HTR-8/SVneo (cell line): ENCODE results near the gene RNU5D-1.

ENCODE experiments used
- DNase-seq: peaks from one replicate; pipeline ENCODE4 v3.0.0; 2011; ENCODE audit warnings: low spot score, mixed read lengths; ENCODE audit not compliant: insufficient read length
- FAIRE-seq: peaks from 2 replicates; lab custom pipeline; 2011; peaks lifted over from hg19 to GRCh38; lab: Jason Lieb, UNC

Gene RNU5D-1

DNA sequence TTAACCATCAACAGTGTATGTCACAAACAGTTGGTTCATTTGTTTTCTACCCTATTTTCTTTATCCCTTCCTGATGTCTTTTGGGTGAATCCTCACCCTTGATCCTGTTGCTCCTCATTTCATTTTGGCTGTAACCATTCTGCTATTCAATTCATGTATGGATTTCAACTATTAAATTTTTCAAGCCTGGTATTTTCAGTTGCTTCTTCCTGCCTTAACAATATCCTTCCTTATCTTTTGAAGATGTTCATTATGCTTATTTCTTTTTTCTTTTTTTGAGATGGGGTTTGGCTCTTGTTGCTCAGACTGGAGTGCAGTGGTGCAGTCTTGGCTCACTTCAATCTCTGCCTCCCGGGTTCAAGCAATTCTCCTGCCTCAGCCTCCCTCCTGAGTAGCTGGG, 2.8 kb upstream of the RNU5D-1 start:
- FAIRE-seq, result no peak
- DNase-seq, result no peak

DNA sequence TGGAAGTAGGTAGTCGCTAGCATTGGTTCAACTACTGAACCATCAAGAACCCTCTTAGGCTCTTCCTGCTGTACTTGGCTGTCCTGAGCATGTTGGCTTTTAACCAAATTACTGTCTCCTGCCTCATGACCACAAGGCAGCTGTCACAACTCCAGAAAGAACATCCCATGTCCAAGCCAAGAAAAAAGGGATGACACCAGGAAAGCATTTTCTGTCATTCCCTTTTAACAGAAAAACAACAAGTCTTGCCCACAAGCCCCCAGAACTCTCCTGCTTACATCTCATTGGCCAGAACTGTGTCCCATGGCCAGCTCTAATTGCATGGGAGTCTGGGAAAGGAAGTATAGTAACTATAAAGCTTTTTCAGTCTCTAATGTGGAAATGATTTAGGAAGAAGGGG, 2.4 kb upstream of the RNU5D-1 start:
- no peak for DNase-seq

DNA sequence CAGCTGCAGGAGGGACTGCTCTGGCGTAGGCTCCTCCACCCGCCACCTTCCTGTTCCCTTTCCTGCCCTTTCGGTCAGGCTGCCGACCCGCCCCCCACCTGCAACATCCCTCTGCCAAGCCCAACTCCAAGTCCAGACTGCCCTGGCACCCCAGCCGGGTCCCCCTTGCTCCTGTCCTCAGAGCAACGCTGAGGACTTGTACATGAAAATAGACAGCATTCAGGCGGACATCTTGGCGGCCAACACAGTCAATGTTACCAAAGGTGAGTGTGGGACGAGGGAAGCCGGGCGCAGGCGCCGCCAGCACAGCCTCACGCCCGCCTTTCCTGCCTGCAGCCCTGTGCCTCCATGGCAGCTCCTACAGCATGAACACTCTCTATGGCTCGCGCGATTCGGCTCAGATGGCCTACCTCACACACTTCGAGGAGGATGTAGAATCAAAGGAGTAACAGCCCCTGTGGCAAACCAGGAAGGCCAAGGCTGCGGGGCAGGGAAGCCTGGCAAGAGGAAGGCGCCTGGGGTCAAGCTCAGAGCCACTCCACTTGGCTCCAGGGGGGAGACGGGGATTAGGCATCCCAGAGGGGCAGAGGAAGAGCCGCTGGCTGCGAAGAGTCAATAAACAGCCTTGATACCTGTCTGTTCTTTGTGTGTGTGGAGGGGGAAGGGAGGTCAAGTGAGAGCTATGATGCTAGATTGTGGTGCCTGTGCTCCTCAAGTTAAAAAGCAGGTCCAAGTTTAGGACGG, 5.8 kb downstream of the RNU5D-1 start:
- no peak for FAIRE-seq
- no peak for DNase-seq

More for the DNA sequence above, 2.4 kb upstream of the RNU5D-1 start:
- FAIRE-seq, result no peak

DNA sequence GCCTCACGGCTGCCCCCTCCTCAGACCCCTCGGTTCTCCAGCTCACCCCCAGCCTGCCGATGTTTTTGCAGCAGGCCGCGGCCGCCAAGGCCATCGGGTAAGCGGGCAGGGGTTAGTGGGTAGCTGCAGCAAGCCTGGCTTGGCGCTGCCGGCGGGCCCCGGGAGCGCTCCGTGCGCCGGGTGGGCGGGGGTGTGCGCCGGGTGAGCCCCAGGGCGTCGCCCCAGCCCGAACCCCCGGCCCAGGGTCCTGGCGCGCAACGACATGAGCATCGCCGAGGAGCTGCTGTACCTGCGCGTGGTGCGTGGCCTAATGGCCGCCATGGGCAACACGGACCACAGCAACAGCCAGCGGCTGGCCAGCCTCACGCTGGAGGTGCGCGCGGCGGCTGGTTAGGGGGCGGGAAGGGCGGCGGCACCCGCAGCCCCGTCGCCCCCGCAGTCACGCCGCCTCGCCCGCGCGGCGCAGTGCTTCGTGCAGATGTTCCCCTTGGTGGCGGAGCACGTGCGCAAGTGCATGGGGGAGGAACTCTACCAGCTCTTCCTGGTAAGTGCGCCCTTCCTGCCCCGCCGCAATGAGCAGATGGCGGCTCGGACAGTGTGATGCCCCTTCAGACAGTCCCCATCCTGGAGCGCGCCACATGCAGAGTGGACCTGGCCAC, 6.5 kb downstream of the RNU5D-1 start:
- DNase-seq (no peak), FAIRE-seq (no peak)

DNA sequence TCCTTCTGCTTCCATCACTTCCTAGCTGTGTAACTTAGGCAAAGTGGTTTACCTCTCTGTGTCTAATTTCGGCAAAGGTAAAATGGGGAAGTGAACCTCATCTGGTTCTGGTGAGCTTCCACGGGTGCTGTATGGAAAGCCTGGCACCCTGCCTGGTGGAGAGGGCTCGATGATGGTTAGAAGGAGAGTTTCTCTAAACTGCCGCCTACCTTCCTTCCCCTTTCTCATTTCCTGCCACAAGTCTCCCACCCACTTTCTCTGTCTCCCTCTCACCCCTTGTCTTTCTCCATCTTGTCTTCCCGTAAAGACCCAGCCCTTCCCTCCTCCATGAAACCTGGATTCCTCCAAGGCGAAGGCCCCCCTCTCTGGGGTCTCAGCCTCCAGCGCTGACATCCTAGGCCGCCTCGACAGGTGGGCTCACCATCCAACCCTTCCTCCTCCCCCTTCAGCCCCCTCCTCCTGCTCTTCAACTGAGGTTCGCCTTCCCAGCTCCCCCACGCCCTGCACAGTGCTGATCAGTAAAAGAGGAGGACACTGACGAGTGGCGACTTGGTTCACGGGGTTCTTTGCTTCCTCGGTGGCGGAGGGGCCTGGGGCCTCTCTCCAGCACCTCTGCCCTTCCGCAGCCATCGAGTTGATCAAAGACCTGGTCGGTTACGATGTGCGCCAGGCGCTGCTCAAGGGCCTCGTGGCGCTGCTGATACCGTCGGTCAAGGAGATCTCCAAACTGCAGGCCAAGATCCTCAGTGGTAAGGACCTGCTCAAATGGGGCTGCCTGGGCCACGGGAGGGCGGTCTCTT, 7.3 kb downstream of the RNU5D-1 start:
- FAIRE-seq (no peak), DNase-seq (no peak)

DNA sequence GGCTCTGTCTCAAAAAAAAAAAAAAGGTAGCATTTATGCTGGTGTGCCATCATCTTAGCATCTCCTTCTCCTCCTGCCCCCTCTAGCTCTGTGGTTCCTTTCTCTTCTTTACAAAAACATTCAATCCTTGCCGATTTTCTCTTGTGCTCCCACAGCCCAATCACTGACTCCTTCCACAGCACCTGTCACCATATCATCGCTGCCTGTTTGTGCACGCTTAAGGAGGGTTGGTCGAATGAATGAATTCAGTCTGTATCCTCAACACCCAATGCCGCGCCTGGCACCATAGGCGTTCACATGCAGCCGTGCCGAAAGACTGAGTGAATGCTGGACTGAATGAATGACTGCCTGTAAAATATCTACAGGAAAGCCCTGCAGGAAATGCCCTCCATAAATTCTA, 7.9 kb downstream of the RNU5D-1 start:
- no peak for DNase-seq
- FAIRE-seq, result no peak

DNA sequence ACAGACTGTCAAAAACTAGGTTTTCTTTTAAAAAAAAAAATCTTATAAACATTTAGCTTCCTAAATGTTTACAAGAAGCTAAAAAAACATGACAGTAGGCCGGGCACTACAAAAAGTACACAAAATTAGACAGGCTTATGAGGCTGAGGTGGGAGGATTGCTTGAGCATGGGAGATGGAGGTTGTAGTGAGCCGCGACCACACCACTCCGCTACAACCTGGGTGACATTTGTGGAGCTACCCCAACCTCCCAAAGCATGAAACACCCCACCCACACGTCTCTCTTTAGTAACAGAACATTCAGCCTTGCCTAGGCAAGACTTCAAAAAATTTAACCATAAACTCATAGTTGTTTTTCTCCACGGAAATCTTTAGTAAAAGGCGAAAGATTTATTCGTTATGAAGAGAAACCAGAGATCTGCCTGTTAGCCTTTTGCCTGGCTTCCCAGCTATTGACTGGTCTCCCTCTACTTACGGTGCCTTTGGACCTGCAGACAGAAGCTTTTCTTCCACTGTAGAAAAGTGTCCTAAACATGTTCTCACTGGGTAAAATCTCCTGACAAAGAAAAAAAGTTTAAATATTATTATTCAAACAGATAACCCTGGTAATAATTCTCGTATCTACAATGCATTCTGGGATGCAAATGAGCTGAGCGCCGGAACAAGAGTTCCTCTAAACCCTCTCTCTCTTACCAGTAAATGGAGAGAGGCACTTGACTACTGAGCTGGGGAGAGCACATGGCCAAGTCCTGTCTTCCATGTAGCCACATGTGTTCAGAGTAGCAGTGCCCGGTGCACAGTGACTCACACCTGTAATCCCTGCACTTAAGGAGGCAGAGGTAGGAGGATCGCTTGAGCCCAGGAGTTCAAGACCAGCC, 9.2 kb downstream of the RNU5D-1 start:
- FAIRE-seq (no peak), DNase-seq (peak; percentile 53)

DNA sequence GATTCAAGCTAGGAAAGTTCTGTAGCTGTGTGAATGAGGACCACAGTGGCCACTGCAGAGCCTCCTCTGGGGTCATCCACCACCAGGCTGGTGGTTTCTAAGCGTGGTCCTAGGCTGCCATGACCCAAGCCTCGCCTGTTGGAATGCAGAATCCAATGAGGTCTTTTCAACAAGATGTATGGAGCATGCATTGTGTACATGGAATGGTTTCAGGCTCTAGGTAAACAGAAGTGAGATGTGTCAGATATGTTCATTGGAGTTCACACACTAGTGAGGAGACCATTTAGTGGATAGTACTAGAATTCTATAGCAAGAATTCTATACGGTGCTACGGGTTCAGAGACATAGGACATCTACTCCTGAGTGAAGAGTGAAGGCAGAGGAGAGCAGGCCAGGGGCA, 10.7 kb downstream of the RNU5D-1 start:
- DNase-seq (no peak), FAIRE-seq (no peak)

DNA sequence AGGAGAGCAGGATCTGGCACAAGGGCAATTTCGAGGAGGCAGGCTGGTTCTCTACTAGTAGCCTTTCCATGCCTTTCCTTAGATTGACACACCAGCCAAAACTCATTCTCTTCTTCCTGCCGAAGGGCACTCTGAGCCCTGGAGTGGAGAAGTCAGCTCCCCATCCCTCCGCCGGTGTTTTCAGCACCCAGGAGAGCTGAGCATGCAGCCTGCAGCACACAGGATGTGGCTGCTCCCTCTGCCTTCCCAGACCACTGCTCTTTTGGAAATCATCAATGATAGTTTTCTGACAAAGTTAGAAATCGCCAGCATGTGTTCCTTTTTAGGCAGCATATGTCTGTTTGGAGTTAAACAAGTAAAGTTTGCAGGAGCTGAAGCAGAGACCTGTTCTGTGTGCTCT, 11.7 kb downstream of the RNU5D-1 start:
- DNase-seq (no peak), FAIRE-seq (no peak)

DNA sequence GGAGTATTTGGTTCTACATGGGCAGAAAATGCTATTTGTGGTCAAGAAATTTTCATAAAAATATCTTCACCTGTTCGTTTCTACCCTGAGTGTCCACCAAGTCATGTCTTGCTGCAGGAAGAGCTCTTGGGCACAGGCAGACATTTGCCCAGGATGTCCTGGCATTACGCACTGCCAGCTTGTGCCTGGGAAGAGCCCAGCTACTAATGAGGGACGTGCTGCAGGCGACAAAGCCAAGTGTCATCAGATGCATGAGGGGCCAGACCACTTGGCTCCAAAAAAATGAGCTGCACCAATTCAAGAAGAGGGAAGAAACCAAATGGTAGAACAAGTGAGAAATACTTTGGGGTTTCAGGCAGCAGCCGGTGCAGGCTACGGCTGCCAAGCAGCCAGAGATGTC, 12.9 kb downstream of the RNU5D-1 start:
- no peak for FAIRE-seq
- no peak for DNase-seq

DNA sequence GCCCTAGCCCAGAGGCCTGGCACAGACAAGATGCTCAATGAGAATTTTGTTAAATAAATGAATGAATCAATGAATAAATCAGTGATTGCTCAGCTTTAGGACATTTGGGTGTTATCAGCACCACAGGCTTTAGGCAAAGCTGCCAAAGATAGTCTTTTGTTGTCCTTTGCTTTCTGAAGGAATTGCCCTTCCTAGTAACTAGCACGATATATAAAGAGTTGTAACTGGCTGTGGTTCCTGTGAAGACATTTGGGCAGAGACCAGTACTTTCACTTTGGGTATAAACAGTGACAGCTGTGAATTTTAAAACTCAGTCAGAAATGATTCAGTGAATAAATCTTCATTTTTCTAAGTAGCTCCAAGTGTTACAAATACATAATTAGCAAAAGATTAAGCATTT, 13.3 kb downstream of the RNU5D-1 start:
- no peak for FAIRE-seq
- no peak for DNase-seq

DNA sequence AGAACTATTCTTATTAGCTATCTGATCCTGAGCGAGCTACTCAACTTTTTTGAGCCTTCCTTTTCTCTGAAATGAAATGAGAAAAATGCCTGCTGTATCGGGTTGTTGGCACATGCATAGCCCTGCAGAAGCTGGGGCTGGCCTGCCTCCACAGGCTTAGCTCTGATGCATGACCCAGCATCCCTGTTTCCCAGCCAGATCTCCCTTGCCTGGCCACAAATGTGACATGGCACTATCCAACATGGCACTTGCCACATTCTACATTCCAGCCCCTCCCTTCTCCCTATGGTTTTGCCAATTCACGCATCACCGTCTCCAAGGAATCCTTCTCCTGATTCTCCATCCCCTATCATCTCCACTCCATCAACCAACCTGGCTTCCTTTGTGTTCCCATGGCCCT, 13.8 kb downstream of the RNU5D-1 start:
- DNase-seq (no peak), FAIRE-seq (no peak)

DNA sequence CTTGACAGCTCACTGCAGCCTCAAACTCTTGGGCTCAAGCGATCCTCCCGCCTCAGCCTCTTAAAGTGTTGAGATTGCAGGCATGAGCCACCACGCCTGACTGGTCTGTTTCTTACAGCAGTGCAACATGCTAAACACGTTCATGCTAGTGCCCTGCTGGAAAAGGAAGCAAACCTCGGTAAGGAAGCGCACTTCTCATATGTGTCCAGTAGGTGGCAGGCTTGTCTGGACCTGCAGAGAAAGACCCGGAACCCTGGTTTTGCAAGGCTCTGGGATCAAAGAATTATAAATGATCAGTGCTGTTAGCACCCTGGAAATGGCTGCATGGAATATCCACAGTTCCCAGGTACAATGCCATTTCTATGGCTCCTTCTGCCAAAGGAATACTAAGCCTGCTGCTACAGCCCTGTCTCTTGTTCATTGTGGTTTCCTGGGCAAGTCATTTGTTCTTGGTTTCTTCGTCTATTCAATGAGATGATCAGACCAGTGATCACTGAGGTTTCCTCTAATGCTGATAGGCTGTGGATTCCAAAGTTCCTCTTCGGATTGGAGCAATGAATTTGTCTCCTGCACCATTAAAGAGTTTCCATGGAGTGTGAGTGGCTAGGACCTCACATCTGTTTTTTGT, 15.9 kb downstream of the RNU5D-1 start:
- DNase-seq (peak; percentile 80), FAIRE-seq (peak; percentile 87)

DNA sequence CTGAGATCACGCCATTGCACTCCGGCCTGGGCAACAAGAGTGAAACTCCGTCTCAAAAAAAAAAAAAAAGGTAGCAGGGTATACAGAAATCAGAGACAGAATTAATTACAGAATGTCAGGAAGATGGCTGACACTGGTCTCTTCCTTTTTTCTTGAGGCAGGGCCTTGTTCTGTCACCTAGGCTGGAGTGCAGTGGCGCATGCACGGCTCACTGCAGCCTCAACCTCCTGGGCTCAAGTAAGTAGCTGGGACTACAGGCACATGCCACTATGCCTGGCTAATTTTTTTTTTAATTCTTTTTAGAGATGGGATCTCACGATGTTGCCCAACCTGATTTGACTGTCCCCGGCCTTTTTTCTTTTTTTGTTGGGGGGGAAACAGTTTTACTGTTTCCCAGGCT, 16.4 kb downstream of the RNU5D-1 start:
- DNase-seq (no peak), FAIRE-seq (no peak)

DNA sequence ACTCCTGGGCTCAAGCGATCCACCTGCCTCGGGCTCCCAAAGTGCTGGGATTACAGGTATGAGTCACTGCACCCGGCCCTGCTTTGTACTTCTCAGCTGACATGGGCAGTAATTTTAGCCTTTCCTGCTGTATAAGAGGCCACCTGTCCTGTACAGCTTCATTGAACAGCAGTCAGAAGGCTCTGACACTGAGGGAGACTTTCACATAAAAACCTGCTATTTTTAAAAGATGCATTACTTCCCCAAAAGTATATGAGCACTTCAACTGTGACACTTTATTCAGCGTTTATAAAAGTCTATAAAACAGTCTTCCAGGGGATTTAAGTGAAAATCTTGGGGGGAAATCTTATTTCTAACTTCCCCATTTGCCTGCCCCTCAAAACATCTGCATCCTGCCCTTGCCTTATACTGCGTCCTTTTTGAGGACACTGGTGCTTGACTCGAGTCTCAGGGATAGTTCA, 17.6 kb downstream of the RNU5D-1 start:
- DNase-seq, result no peak
- FAIRE-seq, result no peak

DNA sequence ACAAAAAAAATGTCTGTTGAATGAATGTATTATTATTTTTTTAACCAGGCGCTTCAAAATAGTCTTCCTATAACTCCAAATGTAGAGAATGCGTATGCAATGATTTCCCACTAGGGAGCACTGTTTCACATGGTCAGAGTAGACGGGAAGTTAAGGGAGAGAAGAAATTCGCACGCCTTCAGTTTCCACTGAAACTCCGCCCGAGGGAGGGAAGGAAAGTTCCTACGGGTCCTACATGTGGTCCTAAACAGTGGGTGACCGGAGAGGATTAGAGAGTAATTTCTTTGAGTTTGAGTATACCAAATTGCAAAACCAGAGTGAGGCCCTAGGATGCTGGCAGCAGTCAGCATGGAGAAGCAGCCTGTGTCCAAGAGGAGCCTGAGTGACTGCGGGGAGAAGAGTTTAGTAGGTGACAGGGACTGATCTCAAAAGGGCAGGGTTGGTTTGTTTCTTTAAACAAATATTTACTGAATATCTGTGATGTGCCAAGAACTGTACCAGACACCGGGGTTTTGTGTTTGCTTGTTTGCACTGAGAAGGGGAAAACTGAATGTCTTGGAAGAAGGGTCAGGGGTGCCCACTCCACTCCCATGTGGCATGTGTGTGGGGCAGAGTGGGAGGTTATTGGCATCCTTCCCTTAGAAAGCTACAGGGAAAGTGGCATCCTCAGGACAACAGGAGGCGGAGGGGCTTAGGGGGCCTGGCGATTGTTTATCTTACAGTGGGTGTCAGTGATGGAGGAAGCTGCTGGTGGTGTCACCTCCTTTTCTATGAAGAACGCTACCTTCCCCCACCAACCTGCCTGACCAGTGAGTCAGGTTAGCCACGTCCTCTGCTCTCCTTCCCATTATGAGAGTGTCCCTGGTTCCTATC, 22.8 kb downstream of the RNU5D-1 start:
- no peak for FAIRE-seq
- DNase-seq, result no peak

DNA sequence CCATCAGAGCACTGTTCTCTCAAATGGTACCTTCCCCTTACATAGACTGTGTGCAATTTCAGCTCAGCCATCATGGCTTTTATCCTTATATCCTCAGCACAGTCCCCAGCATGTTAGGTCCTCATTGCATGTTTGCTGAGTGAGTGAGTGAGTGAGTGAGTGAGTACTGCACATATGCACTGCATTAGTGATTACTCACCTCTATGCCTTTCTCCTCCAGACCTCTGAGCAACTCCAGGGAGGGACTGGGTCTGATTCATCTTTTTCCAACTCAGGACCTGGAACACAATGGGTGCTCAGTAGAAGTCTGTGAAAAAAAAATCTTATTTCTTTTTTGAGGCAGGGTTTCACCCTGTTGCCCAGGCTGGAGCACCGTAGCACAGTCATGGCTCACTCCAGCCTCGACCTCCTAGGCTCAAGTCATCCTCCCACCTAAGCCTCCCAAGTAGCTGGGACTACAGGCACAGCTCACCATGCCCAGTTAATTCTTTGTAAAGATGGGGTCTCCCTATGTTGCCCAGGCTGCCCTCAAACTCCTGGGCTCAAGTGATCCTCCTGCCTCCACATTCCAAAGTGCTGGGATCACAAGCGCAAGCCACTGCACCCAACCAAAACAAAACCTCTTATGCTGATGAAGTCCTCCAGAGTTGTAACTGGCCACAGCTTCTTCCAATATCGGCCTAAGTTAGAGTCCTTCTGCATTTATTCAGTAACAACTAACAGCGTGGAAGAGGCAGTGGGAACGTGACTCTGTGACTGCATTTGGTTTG, 23.7 kb downstream of the RNU5D-1 start:
- FAIRE-seq (peak; percentile 81), DNase-seq (peak; percentile 60)

DNA sequence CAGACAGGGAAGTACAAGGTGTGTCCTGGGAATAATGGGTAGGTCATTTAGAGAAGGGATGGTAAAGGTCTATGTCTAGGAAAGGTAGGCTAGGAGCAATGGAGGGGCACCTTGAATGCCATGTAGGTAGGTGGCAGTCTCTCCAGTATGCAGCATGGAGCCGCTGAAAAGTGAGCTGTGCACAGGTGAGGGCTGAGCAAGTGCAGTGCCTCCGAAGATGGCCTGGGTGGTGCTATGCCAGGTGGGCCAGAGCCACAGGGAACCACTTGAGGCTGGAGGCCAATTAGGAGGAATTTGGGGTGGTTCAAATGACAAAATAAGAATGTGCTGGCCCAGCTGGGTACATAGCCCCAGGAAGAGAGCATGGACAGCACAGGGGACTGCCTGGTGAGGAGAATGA, 25.0 kb downstream of the RNU5D-1 start:
- DNase-seq (no peak), FAIRE-seq (no peak)
